DND-41 (cell line): Measurements from ENCODE around the gene RBBP7.
"Not testable (repeated sequence)": the region's sequence is repeated elsewhere in the genome, so short reads cannot be mapped to it uniquely, and the experiment has no call there.

Source experiments
- ATAC-seq: fragments of 200-7000 bp; cut with Tn5 transposase; 3 replicates; pipeline ENCODE4 v1.9.1; 2021; ENCODE audit warnings: low read depth; ENCODE audit not compliant: insufficient read depth
- DNase-seq: peaks from one replicate; pipeline ENCODE4 v3.0.0-alpha.2; 2020
- H2AFZ ChIP-seq: 2 replicates; pipeline ENCODE4 v1.6.0; 2012; ENCODE audit warnings: low read depth, low read length
- H3K27ac ChIP-seq: 2 replicates; pipeline ENCODE4 v1.5.1; 2012; ENCODE audit warnings: low read length, inconsistent platforms
- H3K27me3 ChIP-seq: fragments of 200-600 bp; sonication (generic); 2 replicates; pipeline ENCODE4 v1.6.0; 2012; ENCODE audit warnings: low read length, mild to moderate bottlenecking, inconsistent platforms; ENCODE audit not compliant: insufficient read depth, poor library complexity
- H3K36me3 ChIP-seq: 2 replicates; pipeline ENCODE4 v1.5.1; 2012; ENCODE audit warnings: low read length, inconsistent platforms; ENCODE audit not compliant: insufficient read depth
- H3K4me1 ChIP-seq: 2 replicates; pipeline ENCODE4 v1.5.1; 2012; ENCODE audit warnings: mild to moderate bottlenecking, low read length; ENCODE audit not compliant: insufficient read depth
- H3K4me2 ChIP-seq: 2 replicates; pipeline ENCODE4 v1.6.0; 2012; ENCODE audit warnings: mild to moderate bottlenecking, moderate library complexity, low read length, inconsistent platforms; ENCODE audit not compliant: insufficient read depth
- H3K4me3 ChIP-seq, 2 experiments: fragments of 200-600 bp in 1 of 2; shearing (Covaris generic) in 1 of 2; 2 replicates each; pipeline ENCODE4 v1.5.1; 2012 to 2016; ENCODE audit warnings: inconsistent platforms in 2 of 2, low read length in 2 of 2, mild to moderate bottlenecking in 2 of 2, low read depth in 1 of 2, moderate library complexity in 1 of 2
- H3K79me2 ChIP-seq: 2 replicates; pipeline ENCODE4 v1.6.0; 2012; ENCODE audit warnings: low read length, inconsistent platforms; ENCODE audit not compliant: insufficient read depth
- H3K9ac ChIP-seq: 2 replicates; pipeline ENCODE4 v1.6.0; 2012; ENCODE audit warnings: low read depth, mild to moderate bottlenecking, inconsistent platforms, low read length, moderate library complexity
- H3K9me3 ChIP-seq: 2 replicates; pipeline ENCODE4 v1.5.1; 2012; ENCODE audit warnings: low read length, moderate library complexity, mild to moderate bottlenecking, inconsistent platforms; ENCODE audit not compliant: insufficient read depth, severe bottlenecking
- H4K20me1 ChIP-seq: 2 replicates; pipeline ENCODE4 v1.6.0; 2012; ENCODE audit warnings: low read length; ENCODE audit not compliant: insufficient read depth
- CTCF ChIP-seq: IDR thresholded peaks from 2 replicates; pipeline ENCODE4 v1.5.1; 2012; ENCODE audit warnings: borderline replicate concordance, low read length, moderate library complexity, mild to moderate bottlenecking; ENCODE audit not compliant: poor library complexity, severe bottlenecking; ENCODE audit errors: extremely low read depth
- EZH2 ChIP-seq: IDR thresholded peaks from 3 replicates; pipeline ENCODE4 v1.6.1; 2012; ENCODE audit warnings: borderline replicate concordance, low read depth, mild to moderate bottlenecking, moderate library complexity, low read length, inconsistent platforms; ENCODE audit not compliant: severe bottlenecking

RBBP7 gene

GRCh38 chrX:16867947-16868346 is 2.2 kb downstream of the RBBP7 start:
- H3K79me2 ChIP-seq = peaks cover 66% of the 10 kb centered on the region
- H3K36me3 ChIP-seq = peaks cover 47% of the 10 kb centered on the region
- no peak overlapping the region for H2AFZ ChIP-seq
- H3K4me3 ChIP-seq = peak overlapping the region in 1 of 2 experiments; percentile 95; a peak in 3 of 4 replicates
- no peak for ATAC-seq
- H3K4me1 ChIP-seq = peaks cover 40% of the 10 kb centered on the region
- H3K27ac ChIP-seq = no peak overlapping the region
- no peaks in the 10 kb centered on the region for H3K9me3 ChIP-seq
- peak overlapping the region; percentile 96; the same call in 1 of the 2 replicates for H3K9ac ChIP-seq
- H3K4me2 ChIP-seq = peak overlapping the region; percentile 85
- TF ChIP-seq EZH2 (no peak), CTCF (no peak)
- DNase-seq = no peak
- H3K27me3 ChIP-seq = no peaks in the 10 kb centered on the region
- peaks cover 54% of the 10 kb centered on the region for H4K20me1 ChIP-seq

GRCh38 chrX:16862829-16863228 is 7.3 kb downstream of the RBBP7 start:
- Histone ChIP-seq H4K20me1 (peaks cover 70% of the 10 kb centered on the region), H3K79me2 (peaks cover 98% of the 10 kb centered on the region), H3K27me3 (no peaks in the 10 kb centered on the region), H3K27ac (no peak overlapping the region), H3K4me3 (no peak overlapping the region), H3K9ac (no peak overlapping the region), H3K9me3 (no peaks in the 10 kb centered on the region), H3K4me1 (peaks cover 16% of the 10 kb centered on the region), H3K36me3 (peaks cover 76% of the 10 kb centered on the region), H2AFZ (no peak overlapping the region), H3K4me2 (no peak overlapping the region)
- TF ChIP-seq EZH2 = no peak
- no peak for TF ChIP-seq CTCF
- ATAC-seq (no peak), DNase-seq (no peak)

GRCh38 chrX:16856744-16857143 is 13.4 kb downstream of the RBBP7 start:
- peaks cover 96% of the 10 kb centered on the region for H3K79me2 ChIP-seq
- peaks cover 37% of the 10 kb centered on the region for H4K20me1 ChIP-seq
- ATAC-seq (no peak), DNase-seq (no peak)
- TF ChIP-seq EZH2 = no peak
- TF ChIP-seq CTCF = no peak
- H3K4me1 ChIP-seq = no peaks in the 10 kb centered on the region
- H3K36me3 ChIP-seq = peaks cover 92% of the 10 kb centered on the region
- H3K9me3 ChIP-seq = no peaks in the 10 kb centered on the region
- H2AFZ ChIP-seq = no peak overlapping the region
- H3K9ac ChIP-seq = no peak overlapping the region
- no peak overlapping the region for H3K27ac ChIP-seq
- H3K27me3 ChIP-seq = no peaks in the 10 kb centered on the region
- no peak overlapping the region for H3K4me3 ChIP-seq
- H3K4me2 ChIP-seq = no peak overlapping the region

- peaks cover 96% of the 10 kb centered on the region for H3K79me2 ChIP-seq
- not testable (repeated sequence) for H3K4me3 ChIP-seq, H2AFZ ChIP-seq, H3K4me2 ChIP-seq, H3K4me1 ChIP-seq, H3K27ac ChIP-seq, H3K27me3 ChIP-seq, H3K9me3 ChIP-seq, DNase-seq, ATAC-seq, H3K9ac ChIP-seq
- peaks cover 89% of the 10 kb centered on the region for H3K36me3 ChIP-seq
- peaks cover 30% of the 10 kb centered on the region for H4K20me1 ChIP-seq
These were observed 14.1 kb downstream of the RBBP7 start for GRCh38 chrX:16856076-16856404.
